CD4-positive, alpha-beta T cell treated with Interleukin-21 for 1 hour (primary cell): ENCODE data around the gene PPP3R1.
"Not testable (repeated sequence)": the region's sequence is repeated elsewhere in the genome, so short reads cannot be mapped to it uniquely, and the experiment has no call there.

ENCODE experiments used
- DNase-seq: peaks from one replicate; pipeline ENCODE4 v3.0.0-alpha.2; 2020

Gene PPP3R1

DNA sequence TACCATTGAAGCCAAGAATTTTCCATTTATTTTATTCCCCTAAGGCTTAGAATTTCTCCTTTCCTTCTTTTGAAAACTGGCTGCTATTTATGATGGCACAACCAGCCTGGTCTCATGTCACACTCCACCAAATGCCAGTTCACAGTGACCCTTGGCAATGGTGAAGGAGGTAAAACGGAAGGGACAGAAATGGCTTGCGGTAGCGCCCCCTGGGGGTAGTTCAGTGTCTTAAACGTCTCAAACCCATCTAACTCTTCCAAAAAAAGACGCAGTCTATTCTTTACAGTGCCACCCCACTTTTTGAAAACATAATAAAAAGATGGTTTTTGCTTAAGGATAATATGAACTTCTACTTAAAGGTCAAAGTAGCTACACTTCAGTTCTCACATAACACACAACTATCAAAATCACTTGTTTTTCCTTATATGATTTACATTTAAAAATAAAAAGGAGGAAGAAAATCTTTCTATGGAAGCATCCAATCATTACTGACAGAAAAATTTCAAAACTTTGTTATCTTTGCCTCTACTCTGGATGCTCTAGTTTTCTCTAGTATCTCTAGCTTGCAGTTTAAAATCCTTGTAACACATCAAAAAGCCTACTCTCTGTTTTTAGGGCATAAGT is 66.7 kb downstream of the PPP3R1 start:
- DNase-seq = peak; percentile 63

DNA sequence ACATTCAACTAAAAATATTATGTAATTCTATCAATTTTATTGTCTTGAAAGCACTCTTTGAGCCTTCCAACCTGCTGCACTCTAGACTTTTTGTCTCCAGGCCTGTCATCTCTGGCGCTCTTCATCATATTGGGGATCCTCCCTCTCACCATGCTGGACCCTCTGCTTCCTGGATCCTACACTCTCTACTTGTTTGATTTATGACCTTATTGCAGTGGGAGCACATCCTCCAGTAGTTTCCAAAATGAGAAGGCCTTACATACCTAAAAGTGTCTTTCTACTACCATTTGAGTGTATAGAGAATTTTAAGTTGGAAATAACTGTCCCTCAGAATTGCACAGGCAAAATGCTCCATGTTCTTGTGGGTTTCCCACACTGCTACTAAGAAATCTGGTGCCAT is 69.4 kb downstream of the PPP3R1 start:
- DNase-seq = no peak

DNA sequence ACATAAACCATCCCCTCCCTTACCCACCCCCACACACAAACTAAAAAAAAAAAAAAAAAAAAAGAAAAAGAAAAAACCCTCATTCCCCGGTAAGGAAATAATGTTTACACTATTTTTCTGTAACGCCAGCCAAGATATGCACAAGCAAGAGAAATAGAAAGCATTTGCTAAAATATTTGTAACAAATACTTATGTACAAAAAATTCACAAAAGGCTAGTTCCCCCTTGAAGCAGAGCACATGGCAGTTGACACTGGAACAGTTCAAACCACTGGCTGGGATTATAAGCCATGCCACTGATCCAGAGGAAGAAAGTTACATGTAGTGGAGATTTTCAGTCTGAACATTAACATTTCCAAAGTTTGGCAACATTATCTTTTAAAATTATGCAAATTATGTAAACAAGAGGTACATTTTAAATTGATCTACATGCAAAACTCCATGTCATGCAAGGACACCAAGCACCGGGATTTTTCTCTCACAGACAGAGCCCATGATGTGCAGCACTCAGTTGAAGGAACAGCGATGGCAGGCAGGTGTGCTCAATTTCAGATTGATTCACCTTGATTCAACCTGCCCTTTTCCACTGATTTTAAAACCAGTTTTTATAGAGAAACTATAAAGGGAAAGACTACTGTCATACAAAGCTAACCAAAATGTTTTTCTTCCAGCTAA is 73.2 kb downstream of the PPP3R1 start:
- DNase-seq = no peak

DNA sequence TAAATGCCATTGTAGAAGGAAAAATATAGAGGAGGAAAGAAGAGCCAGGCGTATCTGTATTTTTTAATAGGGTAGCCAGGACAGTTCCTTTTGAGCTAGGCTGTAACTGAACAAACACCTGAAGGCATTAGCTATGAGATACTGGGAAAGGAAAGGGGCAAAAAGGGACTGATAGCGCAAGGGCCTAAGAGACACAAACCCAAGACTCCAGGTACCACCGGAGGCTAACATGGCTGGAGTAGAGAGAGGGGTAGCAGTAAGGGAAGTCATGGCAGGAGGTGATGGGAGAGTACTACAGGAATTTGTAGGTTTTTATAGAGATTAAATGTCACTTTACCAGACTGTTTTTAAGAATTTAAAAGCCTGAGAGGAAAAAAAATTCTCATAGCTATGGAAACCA is 73.9 kb downstream of the PPP3R1 start:
- no peak for DNase-seq

DNA sequence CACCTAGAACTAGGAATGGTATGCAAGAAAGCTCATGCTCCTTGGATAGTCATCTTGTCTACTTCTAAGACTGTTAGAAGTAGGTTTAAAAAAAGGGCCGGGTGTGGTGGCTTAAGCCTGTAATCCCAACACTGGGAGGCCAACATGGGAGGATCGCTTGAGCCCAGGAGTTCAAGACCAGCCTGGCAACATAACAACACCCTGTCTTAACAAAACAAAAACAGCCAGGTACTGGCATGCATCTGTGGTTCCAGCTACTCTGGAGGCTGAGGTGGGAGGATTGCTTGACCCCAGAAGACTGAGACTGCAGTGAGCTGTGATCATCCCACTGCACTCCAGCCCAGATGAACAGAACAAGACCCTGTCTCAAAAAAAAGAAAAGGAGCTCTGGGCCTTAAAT is 74.8 kb downstream of the PPP3R1 start:
- no peak for DNase-seq

DNA sequence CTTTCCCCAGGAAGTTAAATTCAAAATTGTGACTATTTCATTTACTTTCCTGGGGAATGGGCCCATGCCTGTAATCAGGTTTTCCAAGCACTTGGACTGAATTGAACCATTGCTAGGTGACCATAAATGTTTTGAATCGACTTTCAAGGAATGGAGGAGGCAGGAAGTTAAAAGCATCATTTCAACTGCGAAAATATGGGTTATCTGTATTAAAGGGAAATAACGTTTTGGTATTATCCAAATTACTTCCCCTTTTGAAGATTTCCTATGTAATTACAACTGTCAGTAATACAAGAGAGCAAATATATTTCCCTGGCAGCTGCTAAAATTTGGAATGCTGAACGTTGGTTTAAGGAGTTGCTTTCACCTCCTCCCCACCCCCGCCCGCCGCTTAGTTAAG is 75.7 kb downstream of the PPP3R1 start:
- DNase-seq = no peak

DNA sequence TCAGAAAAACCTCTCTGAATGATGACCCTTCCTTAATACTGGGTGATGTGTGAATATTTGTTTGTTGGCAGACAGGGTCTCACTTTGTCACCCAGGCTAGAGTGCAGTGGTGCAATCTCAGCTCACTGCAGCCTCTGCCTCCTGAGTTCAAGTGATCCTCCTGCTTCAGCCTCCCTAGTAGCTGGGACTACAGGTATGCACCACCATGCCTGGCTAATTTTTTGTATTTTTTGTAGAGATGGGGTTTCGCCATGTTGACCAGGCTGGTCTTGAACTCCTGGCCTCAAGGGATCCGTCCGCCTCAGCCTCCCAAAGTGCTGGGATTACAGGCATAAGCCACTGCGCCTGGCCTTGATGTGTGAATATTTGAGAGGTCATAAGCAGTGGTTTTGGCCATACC is 77.1 kb downstream of the PPP3R1 start:
- DNase-seq = not testable (repeated sequence)

DNA sequence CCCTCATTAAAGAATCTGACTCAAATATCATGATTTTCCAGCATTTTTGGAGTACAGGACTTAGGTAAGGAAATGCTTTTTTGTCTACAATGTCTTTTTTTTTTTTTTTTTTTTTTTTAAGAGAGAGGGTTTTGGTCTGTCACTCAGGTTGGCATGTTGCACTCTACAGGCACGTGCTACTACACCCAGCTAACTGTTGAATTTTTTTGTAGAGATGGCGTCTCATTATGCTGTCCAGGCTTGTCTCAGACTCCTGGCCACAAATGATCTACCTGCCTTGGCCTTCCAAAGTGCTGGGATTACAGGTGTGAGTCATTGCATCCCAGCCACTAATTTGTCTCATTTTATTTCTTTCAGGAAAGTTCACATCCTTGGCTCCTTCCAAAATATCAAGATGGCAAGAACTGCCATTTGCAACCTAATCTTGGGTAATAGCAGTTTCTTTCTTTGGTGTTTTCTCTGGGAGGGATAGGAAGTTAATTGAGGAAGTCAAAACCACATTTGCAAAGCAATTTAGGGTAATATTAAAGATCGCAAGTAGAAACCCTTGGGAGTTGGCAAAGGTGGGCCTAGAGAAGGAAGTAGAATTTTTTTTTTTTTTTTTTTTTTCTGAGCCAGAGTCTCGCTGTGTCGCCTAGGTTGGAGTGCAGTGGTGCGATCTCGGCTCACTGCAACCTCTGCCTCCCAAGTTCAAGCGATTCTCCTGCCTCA is 79.2 kb downstream of the PPP3R1 start:
- DNase-seq = no peak

DNA sequence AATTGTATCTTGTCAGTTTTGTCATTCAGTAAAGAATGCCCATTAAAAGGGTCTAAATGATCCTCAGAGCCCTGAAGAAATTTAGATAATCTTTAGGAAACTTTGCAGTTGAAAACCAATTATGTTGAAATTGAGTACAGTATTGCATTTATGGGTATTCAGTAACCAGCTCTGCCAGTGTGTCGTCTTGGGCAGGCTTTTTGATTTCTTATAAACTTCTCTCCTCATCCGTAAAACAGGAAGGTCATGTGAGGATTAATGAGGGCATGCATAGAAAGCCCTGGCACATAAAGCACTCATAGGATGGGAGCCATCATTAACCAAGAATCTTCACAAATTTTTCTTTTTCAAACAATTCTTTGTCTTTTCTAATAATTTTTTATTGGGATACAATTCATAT is 79.8 kb downstream of the PPP3R1 start:
- DNase-seq = no peak

DNA sequence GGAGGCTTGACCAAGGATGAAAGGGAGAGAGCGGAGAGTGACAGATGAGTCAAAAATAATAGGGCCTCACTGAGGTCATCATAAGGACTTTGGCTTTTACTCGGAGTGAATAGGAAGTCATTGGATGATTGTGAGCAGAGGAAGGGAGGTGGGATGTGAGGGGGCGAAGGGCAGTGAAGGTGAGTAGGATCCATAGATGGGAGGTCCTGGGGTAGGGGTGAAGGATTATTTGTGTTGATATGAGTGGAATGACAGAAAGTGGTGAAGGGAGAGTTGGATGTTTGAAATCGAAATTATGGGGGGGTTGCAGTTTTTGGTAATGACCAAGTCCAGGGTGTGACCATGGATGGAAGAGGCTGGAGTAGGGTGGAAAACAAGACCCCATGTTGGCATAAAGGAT is 80.6 kb downstream of the PPP3R1 start:
- no peak for DNase-seq

DNA sequence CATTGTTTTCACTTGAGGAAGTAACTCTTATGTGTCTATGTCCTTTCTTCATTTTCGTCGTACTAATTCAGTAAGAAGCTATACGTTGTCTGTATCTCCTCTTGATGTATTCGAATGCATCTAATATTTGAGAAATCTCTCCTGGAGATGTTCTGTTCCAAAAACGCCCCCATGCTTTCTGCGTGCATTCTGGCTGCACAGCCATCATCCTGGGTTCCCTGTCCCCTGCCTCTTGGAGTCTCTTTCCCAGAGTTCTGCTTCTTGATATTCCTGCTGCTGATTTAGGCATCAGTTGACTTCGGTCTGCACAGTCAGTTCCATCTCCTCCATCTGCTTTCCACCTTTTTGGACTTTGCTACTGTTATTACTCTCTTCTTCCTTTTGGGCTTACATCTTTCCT is 81.2 kb downstream of the PPP3R1 start:
- DNase-seq = no peak

DNA sequence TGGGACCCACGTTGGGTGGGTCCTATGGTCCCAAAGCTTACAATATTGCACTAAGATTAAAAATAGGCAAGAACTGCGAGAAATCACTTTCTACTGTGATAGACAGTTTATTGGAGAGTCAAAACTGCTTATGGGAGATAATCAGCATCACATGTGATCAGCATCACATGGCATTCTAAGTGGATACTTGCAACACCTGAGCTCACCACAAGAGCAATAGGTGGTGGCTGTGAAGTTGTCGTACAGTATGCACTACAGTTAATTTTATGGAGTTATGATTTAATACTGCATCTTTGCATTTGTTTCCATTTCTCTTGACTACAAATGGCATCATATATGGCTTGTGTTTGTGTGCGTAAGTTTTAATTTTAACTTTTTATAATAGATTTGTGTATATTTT is 83.0 kb downstream of the PPP3R1 start:
- DNase-seq = no peak

DNA sequence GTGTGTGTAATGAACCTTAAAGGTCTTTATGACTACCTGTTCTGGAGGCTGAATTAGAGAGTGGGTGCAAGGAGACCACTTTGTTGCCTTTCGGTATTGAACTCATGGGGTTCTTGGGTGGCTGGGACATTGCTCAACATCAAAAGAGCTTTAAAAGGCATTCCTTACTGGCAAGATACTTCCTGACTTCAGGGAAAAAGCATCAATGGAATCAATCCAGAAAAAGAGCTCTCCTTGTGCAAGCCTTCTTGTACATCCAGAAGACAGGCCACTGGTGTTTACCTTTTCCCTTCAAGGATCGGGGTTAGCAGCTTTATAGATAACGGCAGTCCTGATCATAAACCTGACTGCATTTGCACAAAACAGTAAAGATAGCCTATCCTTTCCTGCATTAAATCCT is 85.1 kb downstream of the PPP3R1 start:
- no peak for DNase-seq

DNA sequence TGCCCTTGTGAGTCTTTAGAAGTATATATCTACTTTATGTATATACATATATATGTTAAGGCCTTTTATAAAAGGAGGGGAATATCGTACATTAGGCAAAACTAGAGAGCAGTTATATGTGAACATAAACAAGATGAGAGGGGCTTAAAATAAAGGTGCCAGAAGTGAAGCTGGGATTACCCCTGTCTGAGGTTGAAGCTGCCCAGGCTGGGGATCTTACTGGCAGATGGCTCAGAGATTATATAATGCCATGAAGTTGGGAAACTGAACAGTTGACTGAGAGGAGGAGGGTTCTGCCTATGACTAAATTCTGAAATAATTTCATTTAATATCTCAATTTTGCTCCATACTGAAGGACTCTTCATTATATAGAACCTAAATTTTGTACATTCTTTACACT is 88.7 kb downstream of the PPP3R1 start:
- no peak for DNase-seq

DNA sequence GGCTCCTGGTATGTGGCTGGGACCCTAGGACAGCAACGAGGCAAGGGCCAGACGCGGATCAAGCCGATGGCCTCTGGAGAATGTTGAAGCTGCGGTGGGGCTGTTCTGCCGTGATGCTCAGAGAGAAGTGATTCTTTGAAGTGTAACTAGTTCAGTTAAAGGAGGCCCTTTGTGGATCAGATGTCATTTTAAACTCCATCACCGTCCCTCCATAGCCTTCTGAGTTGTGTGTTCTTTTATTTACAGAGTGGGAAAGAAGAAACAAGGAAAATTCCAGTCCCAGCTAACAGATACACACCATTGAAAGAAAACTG is 94.2 kb downstream of the PPP3R1 start:
- no peak for DNase-seq

DNA sequence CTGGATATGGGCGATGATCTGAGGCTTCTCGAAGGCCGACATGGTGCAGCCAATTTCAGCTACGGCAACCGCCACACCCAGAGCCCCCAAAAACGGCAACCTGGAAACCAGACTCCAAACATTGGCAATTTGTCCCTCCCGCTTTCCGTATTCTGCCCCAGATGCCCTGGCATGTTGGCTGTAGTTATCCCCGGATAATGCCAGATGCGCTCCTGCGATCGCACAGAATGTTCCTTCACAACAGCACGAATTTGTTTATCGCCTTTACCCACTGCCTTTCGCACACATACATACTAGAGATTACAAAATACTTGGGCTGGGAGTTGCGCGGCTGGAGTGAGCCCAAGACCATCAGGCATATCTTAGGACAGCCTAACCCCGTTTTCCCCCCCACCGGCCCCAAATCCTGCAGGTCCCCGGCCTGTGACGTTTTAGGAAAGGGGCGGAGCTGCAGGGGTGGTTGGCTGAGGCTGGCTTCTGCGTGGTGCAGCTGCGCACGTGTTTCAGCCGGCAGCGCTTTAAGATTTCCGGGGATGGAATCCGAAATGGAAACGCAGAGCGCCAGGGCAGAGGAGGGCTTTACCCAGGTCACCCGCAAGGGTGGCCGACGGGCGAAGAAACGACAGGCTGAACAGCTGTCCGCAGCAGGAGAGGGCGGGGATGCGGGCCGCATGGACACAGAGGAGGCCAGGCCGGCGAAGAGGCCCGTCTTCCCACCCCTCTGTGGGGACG is 94.8 kb downstream of the PPP3R1 start, which contains the start of gene PNO1:
Gene PNO1 (plus strand): TSS at position 487 of the 732 bp plus-strand sequence. CDS start 47 bp downstream, at position 534.
- DNase-seq = peak; percentile 98

DNA sequence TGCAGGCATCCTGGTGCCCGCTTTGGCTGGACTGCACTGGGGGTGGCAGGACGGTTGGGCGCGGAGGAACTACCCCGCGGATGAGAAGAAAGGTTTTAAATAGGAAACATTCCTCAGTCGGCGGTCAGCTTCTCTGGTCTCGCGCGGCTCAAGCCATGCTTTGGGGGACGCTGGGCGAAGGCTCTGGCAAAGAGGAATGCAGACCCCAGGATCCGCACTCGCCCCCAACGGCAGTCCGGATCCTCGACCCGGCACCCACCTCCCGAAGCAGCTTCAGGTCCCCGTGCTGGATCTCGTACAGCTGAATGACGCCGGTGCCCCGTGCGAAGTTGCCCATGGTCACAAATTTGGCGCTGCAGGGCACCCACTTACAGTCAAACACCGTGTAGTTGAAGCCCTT is 95.3 kb downstream of the PPP3R1 start:
- no peak for DNase-seq

DNA sequence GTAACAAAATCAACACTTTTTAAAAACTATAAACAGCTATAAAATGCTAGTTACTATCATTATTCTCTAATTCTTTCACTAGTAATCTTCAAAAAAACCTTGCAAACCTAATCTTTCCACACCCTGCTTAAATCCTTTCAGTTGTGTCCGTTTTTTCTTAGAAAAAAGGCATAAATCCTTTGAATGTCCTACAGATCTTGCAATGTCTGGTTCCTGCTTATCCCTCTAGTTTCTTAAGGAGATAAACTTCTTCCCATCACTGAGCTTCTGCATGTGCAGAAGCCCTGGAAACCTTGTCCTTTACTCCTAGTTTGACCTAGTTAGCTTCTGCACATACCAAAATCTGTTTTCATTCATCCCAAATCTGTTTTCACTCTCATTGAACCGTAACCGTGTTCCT is 95.9 kb downstream of the PPP3R1 start:
- DNase-seq = no peak

DNA sequence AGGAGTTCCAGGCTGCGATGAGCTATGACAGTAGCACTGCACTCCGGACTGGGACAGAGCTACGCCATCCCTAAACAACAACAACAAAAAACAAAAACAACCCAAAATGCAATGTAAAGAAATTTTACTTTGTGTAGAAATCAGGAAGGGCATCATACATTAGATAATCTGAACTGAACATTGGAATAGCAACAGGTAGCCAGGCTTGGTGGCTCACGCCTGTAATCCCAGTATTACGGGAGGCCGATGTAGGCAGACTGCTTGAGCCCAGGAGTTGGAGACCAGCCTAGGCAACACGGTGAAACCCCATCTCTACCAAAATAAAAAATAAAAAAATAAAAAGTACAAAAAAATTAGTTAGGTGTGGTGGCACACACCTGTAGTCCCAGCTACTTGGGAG is 96.7 kb downstream of the PPP3R1 start:
- DNase-seq = no peak

DNA sequence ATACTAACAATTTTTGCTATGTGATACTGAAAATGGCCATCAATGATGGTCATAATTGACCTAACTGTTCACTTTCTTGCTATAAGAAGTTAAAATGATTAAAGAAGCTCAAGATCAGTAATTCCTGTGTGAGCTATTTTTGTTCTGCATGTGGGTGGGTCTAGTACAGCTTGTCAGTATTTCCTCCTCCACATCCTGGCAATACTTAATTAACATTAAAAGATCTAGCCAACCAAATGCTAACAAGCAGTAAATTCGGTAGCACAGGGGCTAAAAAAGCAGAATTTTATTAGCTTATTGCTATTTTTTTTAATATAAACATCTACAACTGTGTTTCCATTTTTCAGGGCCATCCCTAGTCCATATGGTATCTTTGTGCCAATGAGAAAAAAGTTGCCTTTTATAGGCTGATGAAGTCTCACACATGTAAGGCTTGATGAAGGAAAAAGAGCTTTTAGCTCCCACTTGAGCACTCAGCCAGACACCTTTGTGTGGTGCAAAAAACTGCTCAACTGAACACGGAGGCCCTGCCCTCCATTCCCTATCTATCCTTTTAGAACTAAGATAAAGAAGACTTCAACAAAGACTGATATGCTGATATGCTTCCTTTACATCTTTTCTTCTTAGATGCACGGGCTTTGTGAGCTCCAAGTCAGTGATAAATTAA is 99.5 kb downstream of the PPP3R1 start:
- DNase-seq = no peak

DNA sequence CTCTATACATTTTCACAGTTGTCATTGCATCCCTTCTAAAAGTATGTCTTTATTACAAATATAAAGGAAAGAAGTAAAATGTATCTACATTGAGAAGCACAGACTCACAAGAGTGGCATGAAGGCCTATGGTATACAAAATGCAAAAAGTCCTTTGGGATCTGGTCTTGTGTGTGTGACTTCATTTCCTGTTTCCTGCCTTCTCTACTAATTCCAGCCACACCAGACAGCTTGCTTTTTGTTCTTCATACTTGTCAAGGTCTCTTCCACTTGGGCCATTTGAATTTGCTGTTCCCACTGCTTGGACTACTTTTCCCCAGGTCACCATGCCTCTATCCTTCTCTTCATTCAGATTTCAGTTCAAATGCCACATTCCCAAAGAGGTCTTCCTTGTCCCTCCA is 101.3 kb downstream of the PPP3R1 start:
- DNase-seq = no peak

DNA sequence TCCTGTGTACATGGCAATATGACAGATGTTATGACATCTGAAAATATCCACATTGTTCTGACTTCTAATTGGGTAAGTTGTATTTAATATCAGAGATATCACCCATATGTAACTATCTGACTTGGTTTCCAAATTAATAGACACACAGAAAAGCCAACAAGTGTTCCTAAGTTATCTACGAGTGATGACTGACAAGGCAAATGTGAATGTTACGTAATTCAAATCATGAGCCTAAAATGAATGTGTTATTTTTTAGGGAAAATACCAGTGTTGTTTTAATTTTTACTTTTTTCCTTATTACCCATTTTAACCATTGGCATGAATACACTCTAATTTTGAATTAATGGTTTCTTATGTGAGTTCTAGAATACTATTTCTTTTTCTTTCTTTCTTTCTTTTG is 110.5 kb downstream of the PPP3R1 start:
- no peak for DNase-seq
